HG03571 (cell line): ENCODE data around the gene KIAA1614.

Experiments
- ATAC-seq: cut with Tn5 transposase; IDR thresholded peaks from one replicate; pipeline ENCODE4 v1.9.1; 2021; ENCODE audit not compliant: unreplicated experiment

Gene KIAA1614

GRCh38 chr1:180908074-180908765 lies 4.5 kb upstream of the KIAA1614 start:
- no peak for ATAC-seq

- ATAC-seq: peak; percentile 37
These were observed 3.7 kb upstream of the KIAA1614 start for GRCh38 chr1:180909005-180909414.

GRCh38 chr1:180909462-180909976 lies 3.2 kb upstream of the KIAA1614 start:
- peak; percentile 43 for ATAC-seq

- ATAC-seq: no peak
These were observed 981 bp upstream of the KIAA1614 start for GRCh38 chr1:180911640-180912191.

GRCh38 chr1:180912211-180912800 lies 391 bp upstream of the KIAA1614 start:
- ATAC-seq: no peak

GRCh38 chr1:180915426-180915965 lies 2.8 kb downstream of the KIAA1614 start:
- no peak for ATAC-seq

- ATAC-seq: no peak
These were observed 3.5 kb downstream of the KIAA1614 start for GRCh38 chr1:180916012-180916770.

GRCh38 chr1:180916771-180917170 lies 4.1 kb downstream of the KIAA1614 start:
- ATAC-seq: no peak

GRCh38 chr1:180917306-180918065 lies 4.8 kb downstream of the KIAA1614 start:
- no peak for ATAC-seq

GRCh38 chr1:180918519-180918918 lies 5.8 kb downstream of the KIAA1614 start:
- ATAC-seq: no peak

GRCh38 chr1:180919183-180919700 lies 6.5 kb downstream of the KIAA1614 start:
- ATAC-seq: no peak

GRCh38 chr1:180920193-180920592 lies 7.5 kb downstream of the KIAA1614 start:
- no peak for ATAC-seq

GRCh38 chr1:180920702-180921101 lies 8.0 kb downstream of the KIAA1614 start:
- ATAC-seq: no peak

GRCh38 chr1:180921386-180921785 lies 8.7 kb downstream of the KIAA1614 start:
- ATAC-seq: no peak

GRCh38 chr1:180921891-180922630 lies 9.4 kb downstream of the KIAA1614 start:
- ATAC-seq: no peak

GRCh38 chr1:180922631-180923015 lies 9.9 kb downstream of the KIAA1614 start:
- no peak for ATAC-seq

- no peak for ATAC-seq
These were observed 10.5 kb downstream of the KIAA1614 start for GRCh38 chr1:180923021-180923841.

GRCh38 chr1:180923887-180924286 lies 11.2 kb downstream of the KIAA1614 start:
- ATAC-seq: no peak

- ATAC-seq: no peak
These were observed 12.2 kb downstream of the KIAA1614 start for GRCh38 chr1:180924939-180925338.
